HG03558 (cell line): ENCODE results near the gene PTPRN2.

Experiments
- ATAC-seq: cut with Tn5 transposase; IDR thresholded peaks from one replicate; pipeline ENCODE4 v1.9.1; 2021; ENCODE audit warnings: moderate number of reproducible peaks; ENCODE audit not compliant: unreplicated experiment; ENCODE audit errors: extremely low read depth

The PTPRN2 gene

DNA sequence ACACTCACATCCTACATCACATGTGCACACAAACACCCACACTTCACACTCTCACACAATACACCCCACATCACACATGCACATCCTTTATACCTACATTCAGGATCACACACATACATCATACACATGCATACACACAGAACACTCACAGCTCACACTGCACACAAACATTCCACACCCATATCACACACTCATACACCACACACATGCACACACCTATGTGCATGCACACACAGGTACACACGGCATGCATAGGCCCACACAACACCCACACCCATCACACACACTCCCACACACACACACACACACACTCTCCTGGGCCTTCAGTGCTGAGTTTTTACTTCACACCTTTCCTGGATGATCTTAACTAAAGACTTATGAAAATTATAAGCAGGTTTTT lies 1030.4 kb downstream of the PTPRN2 start:
- no peak for ATAC-seq

DNA sequence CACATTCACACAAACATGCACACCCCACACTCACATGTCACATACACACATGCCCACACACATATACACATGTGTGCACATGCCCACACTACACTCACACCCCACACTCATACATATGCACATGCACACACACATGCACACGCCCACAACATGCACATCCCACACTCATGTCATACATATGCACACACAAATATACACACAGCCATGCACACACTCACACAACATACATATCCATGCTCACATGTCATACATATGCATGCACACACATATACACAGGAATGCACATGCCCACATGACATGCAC lies 1031.0 kb downstream of the PTPRN2 start:
- ATAC-seq: no peak

DNA sequence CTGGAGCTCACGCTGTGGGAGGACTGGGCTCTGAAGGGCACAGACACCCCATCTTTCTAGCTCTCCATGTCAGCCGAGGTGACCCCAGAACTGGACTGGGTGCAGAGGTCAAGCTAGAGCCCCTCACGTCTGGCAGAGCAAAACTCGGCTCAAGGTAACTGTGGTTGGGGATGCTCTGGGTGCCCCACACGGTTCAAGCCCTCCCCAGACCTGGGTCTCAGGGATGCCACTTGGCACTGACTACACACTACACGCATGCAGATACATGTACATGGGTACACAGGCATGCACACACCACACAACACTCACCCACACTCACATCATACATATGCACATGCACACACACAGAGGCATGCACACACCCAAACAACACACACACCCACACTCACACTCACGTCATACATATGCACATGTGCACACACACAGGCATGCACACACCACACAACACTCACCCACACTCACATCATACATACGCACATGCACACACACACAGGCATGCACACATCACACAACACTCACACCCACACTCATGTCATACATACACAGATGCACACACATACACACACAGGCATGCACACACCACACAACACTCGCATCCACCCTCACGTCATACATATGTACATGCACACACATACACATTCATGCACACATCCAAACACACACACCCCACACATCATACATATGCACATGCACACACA lies 1031.5 kb downstream of the PTPRN2 start:
- no peak for ATAC-seq

DNA sequence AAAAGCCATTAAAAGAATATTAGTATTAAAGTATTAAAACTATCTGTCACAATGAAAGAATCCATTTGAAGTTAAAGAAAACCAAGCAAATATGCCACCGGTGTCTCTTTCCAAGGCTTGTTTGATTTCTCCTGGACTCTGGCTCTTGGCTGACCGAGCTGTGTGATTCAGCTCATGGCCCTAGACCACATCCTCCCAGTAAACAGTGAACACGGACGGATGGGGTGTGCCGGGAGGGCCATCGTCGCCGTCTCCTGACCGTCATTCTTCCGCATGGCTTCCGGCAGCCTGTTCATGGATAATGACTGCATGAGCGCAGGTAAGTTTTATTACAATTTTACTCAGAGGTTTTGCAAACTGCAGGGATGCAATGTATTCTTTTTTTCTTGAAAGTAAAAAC lies 1032.3 kb downstream of the PTPRN2 start:
- no peak for ATAC-seq

DNA sequence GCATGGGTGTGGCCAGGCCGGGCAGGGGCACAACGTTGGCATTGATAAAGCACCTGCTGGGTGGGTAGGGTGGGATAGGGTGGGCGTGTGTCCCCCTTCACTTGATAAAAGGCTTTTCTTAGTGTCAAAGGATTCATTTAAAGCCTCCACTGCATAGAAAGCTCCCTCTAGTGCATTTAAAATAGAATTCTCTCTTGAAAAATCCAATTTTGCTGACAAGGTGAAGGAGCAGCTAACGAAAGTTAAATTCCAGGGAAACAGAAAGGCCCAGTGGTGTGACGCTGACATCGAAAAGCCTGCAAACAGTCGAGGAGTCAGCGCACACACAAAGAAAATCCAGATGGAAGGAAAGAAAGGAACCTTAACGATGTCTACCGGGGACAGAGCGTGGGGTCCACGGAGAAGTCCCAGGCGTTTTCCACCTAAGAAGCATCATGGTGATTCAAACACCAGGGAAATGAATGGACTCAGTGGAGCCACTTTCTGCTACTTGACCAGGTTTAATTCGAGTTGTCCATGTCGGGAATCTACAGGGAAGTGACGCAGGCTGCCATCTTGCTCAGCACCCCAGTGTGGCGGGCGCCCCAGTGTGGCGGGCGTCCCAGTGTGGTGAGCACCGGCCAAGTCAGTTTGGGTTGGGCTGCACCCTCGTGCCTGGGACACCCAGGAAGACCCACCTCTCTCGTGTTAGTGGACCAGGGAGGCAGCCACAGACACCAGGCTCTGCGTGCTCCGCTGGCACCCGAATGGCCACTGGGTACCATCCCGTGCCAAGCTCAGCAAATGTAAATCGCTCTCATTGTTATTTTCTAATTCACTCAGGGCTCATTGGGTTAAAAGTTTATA lies 1033.0 kb downstream of the PTPRN2 start:
- ATAC-seq: no peak

DNA sequence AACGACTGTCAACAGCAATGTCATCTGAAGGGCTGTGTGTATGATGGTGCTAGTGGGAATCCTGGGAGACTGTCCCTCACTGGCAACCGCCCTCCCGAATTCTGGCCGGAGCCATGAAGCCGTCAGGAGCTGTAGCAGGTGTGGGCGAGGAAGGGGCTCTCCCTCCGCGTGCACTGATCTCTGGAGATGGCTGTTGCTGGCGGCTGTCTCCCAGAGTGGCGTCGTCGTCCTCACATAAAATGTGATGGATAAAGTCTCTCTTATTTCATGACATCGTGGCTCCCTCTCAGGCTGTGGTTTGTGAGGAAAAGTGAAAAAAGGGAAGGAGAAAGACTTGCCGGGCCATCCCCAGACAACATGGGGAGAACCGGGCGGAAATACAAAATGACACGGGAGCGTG lies 1034.4 kb downstream of the PTPRN2 start:
- no peak for ATAC-seq

DNA sequence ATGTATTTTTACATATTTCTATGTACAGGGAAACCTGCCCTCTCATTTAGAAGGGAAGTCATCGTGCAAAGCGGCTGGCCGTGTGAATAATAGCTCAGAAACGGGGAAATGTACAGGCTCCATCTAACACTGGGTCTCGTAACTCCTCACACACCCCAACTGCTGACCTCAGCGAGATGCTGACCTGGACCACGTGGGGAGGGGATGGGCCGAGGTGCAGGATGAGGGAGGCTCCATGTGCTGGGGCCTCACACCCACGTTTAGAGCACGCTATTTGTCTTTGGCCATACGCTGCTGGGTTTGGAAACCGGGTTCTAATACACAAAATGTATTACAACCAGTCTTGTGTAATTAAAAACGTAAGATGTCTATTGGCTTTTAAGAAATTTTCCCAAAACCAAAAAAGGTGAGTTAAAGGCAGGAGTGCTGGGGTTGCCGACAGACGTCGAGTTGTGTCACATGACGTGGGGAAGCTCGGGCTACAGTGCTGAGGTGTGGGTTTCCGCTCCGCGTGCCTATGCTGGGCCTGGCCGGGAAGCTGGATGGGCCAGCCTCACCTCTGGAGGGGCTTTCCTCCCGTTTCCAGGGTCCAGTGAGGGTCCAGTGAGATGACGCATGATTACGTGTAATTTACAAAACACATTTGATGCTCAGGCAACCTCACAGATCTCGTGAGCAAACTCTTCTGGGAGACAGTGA lies 1035.2 kb downstream of the PTPRN2 start:
- ATAC-seq: no peak

DNA sequence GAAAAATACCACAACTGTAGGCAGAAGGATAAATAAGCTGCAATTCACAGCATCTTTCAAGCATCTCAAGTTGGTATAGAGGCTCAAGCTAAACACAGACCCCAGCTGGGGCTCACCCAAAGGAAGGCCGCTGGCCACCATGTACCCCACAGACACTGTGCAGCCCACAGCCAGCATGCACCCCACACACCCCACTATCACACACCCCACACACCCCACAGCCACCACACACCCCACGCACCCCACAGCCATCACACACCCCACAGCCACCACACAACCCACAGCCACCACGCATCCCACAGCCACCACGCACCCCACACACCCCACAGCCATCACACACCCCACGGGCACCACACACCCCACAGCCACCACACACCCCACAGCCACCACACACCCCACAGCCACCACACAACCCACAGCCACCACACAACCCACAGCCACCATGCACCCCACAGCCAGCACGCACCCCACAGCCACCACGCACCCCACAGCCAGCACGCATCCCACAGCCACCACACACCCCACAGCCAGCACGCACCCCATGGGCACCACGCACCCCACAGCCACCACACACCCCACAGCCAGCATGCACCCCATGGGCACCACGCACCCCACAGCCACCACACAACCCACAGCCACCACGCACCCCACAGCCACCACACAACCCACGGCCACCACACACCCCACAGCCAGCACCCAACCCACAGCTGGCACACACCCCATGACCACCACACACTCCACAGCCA lies 1036.1 kb downstream of the PTPRN2 start:
- ATAC-seq: no peak

DNA sequence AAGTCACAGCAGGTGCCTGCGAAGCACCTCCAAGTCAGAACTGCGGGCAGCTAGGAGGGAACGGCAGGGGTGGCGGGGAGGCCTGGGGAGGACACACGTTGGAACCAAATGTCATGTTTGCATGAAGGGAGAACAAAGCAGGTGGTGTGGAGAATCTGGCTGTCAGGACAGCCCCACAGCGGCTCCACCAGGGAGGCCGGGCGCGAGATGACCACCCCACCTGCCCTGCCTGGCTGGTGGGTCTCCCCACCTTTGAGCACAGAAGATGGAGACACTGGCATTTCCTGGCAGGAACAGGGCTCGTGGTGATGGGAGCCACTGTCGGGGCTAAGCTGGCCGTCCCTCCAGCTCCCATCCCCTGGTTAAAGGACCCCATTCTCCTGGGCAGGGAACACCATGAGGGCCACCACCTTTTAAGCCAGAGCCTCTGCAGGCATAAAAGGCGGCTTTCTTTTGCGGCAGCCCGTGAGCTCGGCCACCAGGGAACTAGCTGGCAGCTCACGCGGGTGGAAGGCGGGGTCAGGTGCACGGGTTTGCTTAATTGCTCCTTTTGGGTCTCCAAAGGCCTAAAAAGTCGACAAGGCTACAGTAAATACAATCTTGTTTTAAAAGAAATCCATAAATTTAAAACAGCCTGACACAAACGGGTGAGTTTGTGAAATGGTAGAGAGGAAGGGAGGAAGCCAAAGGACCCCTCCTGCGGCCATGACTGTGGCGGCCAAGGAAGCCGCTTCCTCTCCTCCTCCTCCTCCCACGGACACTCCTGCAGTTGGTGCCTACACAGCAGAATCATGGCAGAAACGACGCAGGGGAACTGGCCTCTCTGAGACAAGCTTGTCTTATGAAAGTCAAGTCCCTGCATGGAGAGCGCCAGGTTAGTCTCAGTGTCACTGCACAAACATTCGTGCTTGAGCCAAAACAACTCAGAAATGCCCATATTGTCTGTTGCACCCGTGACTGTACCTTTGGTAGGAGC lies 1037.0 kb downstream of the PTPRN2 start:
- ATAC-seq: no peak

DNA sequence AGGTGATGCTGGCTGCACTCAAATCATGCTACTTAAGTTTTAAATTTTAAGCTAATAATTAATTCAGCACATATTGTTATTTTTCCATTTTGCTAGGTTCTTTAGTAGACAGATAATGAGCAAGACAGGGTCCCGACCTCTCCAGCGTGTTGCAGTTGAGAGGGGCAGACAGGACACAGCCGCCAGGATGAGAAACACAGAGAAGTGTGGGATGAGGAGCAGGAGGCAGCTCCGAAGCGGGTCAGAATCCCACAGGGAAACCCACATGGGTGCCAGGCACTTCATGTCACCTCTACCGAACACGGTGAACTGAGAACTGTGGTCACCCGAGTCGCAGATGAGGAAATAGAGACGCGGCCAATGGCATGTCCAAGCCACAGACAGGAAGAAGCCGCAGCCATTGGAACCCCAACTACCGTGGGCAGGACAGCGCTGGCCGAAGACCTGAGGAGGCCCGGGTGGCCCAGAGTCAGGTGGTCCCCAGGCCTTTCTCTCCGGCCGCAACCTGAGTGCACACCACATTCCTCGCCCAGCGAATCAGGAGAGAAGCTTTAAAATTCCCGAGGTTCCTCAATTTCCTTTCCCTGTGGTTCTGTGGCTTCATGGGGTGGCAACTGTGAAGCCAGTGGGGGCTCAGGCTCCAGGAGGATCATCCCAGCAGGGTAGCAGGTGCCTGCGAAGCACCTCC lies 1037.9 kb downstream of the PTPRN2 start:
- no peak for ATAC-seq

DNA sequence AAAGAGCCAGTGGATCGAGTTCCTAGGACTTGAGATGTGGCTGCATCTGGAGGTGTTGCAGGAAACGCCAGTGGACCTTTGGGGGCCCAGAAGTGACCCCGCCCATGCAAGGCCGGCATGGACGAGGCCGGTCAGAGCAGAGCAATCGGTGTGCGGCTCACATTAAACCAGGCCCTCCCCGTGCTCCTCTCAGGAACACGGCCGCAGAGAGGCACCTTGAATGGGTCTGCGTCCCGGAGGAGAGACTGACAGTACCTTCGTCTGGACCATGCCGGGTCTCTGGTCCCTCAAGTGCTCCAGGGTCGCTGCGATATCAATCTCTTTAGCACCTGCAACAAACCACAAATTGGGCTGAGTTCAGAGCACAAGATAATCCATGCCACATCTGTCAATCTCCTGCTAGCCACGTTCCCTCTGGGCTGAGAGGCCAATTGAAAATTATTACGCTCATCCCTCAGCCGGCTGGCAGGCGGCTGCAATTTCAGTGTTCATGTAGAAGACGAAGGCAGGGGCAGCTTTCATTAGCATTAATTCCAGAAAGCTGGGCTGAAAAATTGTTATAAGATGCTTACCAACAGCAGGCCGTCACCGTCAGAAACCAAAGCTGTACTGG lies 1038.8 kb downstream of the PTPRN2 start:
- ATAC-seq: no peak

DNA sequence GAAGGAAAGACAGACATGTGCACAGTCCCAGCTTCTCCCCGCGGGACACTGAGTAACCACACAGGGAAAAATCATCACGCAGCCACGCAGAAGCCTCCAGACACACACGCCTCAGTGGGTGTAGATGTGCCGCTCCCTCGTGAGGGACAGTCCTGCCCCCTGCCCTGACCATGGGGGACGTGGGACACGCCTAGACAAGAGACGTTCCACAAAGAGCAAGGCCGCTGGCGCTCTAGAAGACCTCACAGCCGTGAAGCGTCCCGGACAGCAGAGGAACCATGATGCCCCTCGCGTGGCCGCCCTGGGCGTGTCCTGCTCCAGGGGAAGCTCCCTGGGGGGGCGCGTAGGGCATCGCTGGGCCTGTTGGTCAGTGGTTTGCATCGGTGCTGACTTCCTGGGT lies 1040.0 kb downstream of the PTPRN2 start:
- no peak for ATAC-seq

DNA sequence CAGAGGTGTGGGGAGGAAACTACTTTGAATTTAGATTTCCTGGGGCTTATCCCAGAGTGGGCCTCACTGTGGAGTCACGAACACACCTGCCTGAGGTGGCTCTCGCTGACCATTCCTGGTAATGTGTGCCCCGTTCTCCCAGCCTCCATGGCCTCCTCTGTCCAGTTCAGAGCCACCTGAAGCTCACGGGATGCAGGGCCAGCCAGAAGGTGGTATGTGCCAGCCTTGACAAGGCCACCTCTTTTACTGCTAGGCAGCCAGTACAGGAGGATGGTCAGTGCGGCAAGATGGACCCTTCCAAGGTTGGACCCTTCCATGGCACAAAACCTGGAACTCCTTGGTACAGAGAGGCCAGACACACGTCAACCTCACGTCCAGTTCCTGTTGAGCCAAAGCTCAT lies 1040.5 kb downstream of the PTPRN2 start:
- ATAC-seq: no peak

DNA sequence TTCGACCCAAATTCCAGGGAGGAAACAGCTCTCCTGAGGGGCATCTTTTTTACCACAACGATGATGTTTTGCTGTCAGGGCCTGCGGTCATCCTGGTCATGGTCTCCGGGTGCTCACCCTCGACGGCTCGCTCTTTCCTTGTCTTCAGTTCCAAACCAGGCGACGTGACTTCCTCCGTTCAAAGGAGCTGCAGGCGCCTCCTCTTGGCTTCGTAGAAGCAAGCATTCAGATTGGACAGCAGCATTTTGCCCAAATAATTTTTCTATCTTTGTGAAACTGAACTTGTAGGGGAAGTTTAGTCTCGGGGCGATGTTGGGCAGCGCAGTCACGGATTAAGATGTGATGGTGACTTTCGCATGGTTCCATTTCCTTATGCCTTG lies 1042.0 kb downstream of the PTPRN2 start:
- no peak for ATAC-seq

DNA sequence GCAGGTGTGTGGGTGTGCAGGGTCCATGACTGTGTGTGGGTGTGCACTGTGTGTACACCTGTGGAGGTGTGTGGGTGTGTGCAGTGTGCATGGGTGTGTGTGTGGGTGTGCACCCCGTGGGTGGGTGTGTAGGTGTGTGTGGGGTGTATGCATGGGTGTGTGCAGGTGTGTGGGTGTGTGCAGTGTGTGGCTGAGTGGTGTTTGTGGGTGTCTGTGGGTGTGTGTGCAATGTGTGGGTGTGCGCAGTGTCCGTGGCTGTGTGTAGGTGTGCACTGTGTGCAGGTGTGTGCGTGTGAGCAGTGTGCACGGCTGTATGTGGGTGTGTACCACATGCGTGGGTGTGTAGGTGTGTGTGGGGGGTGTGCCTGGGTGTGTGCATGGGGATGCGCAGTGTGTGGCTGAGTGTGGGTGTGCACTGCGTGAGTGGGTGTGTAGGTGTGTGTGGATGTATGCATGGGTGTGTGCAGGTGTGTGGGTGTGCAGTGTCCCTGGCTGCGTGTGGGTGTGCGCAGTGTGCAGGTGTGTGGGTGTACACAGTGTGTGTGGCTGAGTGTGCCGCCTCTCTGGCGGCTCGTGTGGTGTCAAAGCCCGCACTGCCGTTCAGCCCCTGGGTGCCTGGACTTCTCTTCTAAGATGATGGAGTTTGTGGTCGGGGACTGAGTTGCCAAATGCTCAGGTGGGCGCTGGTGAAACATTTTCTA lies 1042.5 kb downstream of the PTPRN2 start:
- no peak for ATAC-seq

DNA sequence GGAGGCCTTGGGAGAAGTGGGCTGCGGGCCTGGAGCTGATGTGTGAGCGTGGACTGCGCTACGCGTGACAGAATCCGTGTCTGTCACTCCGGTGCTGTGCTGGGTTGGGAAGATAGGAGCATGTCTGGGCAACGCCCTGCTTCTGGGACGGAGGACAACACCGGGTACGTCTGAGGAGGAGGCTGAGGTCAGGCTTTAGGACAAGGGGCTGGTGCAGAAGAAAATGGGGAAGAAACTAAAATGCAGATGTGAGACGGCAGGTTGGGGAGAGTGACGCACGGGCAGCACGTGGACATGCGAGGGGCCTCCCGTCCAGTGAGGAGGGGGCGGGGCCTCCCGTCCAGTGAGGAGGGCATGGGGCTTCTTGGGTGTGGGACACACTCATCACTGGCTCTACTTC lies 1043.4 kb downstream of the PTPRN2 start:
- ATAC-seq: no peak

DNA sequence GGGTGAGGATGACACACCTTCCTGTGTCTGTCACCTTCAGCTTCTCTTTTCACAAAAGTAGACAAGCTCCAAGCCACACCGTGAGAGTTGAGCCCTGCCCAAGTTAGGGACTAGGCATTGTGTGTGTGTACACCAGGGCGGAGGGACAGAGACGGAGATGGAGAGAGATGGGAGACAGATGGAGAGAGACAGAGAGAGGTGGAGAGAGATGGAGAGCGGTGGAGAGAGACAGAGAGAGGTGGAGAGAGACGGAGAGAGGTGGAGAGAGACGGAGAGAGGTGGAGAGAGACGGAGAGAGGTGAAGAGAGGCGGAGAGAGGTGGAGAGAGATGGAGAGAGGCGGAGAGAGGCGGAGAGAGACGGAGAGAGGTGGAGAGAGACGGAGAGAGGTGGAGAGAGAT lies 1043.8 kb downstream of the PTPRN2 start:
- no peak for ATAC-seq

DNA sequence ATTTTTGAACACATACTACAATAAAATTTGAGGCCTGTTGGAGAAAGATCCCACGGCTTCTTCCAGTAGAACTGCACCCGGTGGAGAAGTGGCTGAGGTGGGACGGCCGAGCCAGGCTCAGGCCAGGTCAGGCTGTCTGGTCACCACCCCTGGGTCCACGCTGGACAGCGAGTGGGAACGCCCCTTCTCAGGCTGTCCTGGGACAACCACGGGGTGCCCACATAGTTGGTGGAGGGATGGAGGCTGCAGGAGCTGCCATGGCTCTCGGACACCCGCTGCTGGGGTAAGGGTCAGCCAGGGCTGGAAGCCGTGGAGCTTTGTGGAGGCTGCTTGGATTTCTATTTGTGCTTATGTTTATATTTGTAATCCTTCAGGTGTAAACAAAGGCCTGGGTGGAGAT lies 1044.3 kb downstream of the PTPRN2 start:
- no peak for ATAC-seq
